Frontal cortex (tissue), 4 donors: Measurements from ENCODE around the gene FAT1. TPM values are rescaled to one million over a fixed set of nuclear protein-coding genes. Genes with fewer than 3 reads are reported as not detected.
A peak's percentile ranks its signal among the peaks of the same experiment; 100 is the strongest.

Experiments used
- DNase-seq, 2 donors: peaks; one replicate each; pipeline ENCODE4 v3.0.0; 2012; ENCODE audit warnings: low spot score in 2 of 2
- FAIRE-seq: peaks from 2 replicates; lab custom pipeline; 2012; peaks lifted over from hg19 to GRCh38; lab: Jason Lieb, UNC
- total RNA-seq: library from RNA; depleted of rRNA; stranded (reverse); fragments of >200 nt; gene quantifications from one replicate; pipeline ENCODE4 v1.2.3, GENCODE V29; 2014
- donor health status: control.
- donor health status: control.
- donor health status: control.

FAT1 gene
- total RNA-seq, 1 donor from 2014 or later = 26.9 TPM

GRCh38 chr4:186702297-186702696 lies 21.4 kb downstream of the FAT1 start:
- no peak for FAIRE-seq

GRCh38 chr4:186701788-186702187 lies 21.9 kb downstream of the FAT1 start:
- FAIRE-seq (no peak), DNase-seq (no peak)

More at GRCh38 chr4:186702297-186702696, 21.4 kb downstream of the FAT1 start:
- no peak for DNase-seq

- DNase-seq (peak in 1 of 2 donors; percentile 34), FAIRE-seq (no peak)
Measured at GRCh38 chr4:186701273-186701672, 22.4 kb downstream of the FAT1 start.

- no peak for FAIRE-seq
- peak in 1 of 2 donors; percentile 42 for DNase-seq
Measured at GRCh38 chr4:186700746-186701145, 22.9 kb downstream of the FAT1 start.

GRCh38 chr4:186699881-186700397 lies 23.7 kb downstream of the FAT1 start:
- FAIRE-seq = no peak

GRCh38 chr4:186699298-186699697 lies 24.4 kb downstream of the FAT1 start:
- FAIRE-seq (no peak), DNase-seq (no peak)

More at GRCh38 chr4:186699881-186700397, 23.7 kb downstream of the FAT1 start:
- no peak for DNase-seq

- DNase-seq (no peak), FAIRE-seq (no peak)
Measured at GRCh38 chr4:186698525-186698924, 25.1 kb downstream of the FAT1 start.

- FAIRE-seq (no peak), DNase-seq (no peak)
Measured at GRCh38 chr4:186698028-186698427, 25.6 kb downstream of the FAT1 start.

GRCh38 chr4:186695392-186695791 lies 28.3 kb downstream of the FAT1 start:
- DNase-seq = no peak
- FAIRE-seq = no peak

- no peak for DNase-seq
- no peak for FAIRE-seq
Measured at GRCh38 chr4:186693894-186694293, 29.8 kb downstream of the FAT1 start.

- DNase-seq (no peak), FAIRE-seq (no peak)
Measured at GRCh38 chr4:186693159-186693815, 30.4 kb downstream of the FAT1 start.

- FAIRE-seq = no peak
Measured at GRCh38 chr4:186691396-186691795, 32.3 kb downstream of the FAT1 start.

GRCh38 chr4:186689476-186689875 lies 34.2 kb downstream of the FAT1 start:
- DNase-seq (no peak), FAIRE-seq (no peak)

More at GRCh38 chr4:186691396-186691795, 32.3 kb downstream of the FAT1 start:
- DNase-seq = no peak

- FAIRE-seq (no peak), DNase-seq (no peak)
Measured at GRCh38 chr4:186688150-186688943, 35.3 kb downstream of the FAT1 start.

- no peak for DNase-seq
- FAIRE-seq = no peak
Measured at GRCh38 chr4:186687265-186687664, 36.4 kb downstream of the FAT1 start.

GRCh38 chr4:186685767-186686183 lies 37.9 kb downstream of the FAT1 start:
- FAIRE-seq = no peak
- DNase-seq = no peak

GRCh38 chr4:186684889-186685309 lies 38.8 kb downstream of the FAT1 start:
- FAIRE-seq (no peak), DNase-seq (no peak)

GRCh38 chr4:186684220-186684619 lies 39.4 kb downstream of the FAT1 start:
- DNase-seq (no peak), FAIRE-seq (no peak)

GRCh38 chr4:186680641-186681040 lies 43.0 kb downstream of the FAT1 start:
- FAIRE-seq (no peak), DNase-seq (no peak)

- no peak for FAIRE-seq
- DNase-seq = no peak
Measured at GRCh38 chr4:186676531-186677161, 47.0 kb downstream of the FAT1 start.
